ENCODE data around the gene SAMD11.
"Not testable (repeated sequence)": the region's sequence is repeated elsewhere in the genome, so short reads cannot be mapped to it uniquely, and the experiment has no call there.

The SAMD11 gene

DNA sequence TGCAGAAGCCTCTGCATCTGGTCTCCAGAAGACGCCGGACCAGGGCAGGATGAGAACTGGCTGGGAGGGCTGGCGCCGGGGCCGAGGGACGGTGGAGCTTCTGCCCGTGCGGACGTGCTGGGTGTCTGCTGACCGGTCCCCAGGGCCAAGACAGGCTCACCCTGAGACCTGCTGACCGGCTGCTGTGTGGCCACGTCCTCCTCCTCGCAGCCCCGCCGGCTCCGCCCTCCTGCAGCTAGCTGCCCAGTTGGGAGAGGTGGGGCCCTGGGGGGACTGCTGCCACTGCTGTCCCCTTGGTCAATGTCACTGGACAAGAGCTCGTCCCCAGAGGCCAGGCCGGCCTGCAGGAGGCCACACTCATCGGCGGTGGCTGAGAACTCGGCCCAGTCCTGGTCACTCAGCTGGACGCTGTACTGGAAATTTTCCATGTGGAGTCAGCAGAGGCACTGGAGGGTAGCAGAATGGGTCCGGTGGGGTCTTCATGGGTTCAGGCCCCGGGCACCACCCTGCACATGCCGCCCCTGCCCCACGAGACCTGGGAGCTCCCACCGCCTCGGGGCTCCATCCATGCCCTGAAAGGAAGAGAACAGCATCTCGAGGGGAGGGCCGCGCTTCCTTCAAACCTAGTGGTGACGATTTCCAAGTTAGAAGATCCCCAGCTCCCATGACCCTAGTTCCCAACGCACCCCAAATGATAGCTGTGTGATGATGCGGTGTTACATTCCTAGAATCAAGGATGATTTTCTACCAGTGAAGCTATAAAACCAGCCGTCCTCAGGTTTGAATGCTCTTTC lies 57.1 kb downstream of the SAMD11 start:
- no peak for DNase-seq

DNA sequence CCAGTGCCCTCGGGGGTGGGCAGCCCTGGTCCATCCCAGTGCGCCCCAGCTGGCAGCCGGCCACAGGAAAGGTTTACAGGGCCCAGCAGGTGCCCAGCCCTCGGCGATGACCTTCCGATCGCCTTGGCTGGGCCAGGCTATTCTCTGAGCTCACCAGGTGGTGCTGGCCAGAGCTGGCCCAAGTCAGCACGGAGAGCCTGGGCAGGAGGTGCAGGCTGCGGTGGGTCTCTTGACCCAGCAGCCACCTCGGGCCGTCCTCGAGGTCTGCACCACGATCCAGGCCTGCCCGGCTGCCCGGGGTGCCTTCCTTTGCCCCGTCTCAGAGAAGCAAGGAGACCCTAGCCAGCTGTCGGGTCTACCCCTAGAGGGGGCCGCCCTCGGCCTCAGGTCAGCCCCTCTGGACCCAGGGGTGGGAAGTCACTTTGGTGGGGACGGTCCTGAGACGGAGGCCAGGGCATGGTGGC lies 57.8 kb downstream of the SAMD11 start:
- no peak for DNase-seq

DNA sequence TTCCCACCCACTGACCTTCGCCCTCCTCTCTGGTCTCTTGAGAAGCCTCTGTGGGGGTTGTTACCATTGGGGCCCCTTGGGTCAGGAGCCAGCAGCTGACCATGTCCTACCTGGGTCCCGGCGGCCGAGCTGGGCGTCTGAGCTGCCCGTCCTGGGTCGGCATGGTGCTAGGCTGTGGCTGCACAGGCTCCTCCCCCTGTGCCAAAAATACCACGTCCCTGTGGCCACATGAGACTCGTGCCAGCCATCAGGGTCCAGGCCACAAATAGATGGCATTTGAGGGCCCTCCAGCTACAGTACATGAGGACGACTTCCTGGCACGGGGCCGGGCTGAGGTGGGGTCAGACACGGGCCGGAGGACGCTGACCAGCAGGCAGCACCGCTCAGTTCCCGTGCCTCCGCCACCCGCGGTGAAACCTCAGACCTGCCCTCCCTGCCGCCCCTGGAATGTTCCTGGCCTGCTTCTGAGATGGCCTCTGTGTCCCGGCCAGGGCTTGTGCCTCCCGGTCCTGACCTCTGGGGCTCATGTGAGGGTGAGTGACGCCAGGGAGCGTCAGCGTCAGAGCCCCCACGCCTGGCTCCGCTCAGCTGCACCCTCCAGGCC lies 58.3 kb downstream of the SAMD11 start, which contains the start of gene PERM1:
TSS of gene PERM1 (minus strand) at position 139 of the 604 bp plus-strand sequence. CDS start 1,064 bp downstream, outside the sequence.
- no peak for DNase-seq

DNA sequence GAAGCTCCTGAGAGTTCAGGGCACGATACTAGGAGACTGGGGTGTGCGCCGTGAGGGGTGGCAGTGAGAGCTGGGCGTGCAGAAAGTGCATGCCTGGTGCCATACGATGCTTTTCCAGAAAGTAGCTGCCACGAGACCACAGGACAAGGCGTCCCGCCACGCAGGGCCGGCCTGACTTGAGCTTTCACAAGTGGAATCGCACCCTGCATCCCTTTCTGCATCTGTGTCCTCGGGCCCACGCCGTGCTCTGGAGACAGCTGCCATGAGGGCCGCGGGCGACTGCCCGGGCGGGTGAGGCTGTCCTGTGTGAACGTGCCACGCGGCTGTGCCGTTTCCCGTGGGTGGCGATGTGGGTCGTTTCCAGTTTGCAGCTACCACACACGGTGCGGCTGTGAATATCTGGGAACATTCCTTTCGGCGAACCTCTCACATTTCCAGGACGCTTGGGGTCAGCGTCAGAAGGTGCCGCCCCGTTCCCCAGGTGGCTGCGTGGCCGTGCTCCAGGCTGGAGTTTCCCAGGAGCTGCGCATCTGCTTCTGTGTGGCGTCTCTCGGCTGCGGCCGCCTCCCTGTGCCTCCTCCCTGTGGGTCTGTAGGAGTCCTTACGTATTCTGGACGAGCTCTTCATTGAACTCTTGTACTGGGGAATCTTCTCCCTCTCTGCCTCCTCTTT lies 59.2 kb downstream of the SAMD11 start:
- no peak for DNase-seq

DNA sequence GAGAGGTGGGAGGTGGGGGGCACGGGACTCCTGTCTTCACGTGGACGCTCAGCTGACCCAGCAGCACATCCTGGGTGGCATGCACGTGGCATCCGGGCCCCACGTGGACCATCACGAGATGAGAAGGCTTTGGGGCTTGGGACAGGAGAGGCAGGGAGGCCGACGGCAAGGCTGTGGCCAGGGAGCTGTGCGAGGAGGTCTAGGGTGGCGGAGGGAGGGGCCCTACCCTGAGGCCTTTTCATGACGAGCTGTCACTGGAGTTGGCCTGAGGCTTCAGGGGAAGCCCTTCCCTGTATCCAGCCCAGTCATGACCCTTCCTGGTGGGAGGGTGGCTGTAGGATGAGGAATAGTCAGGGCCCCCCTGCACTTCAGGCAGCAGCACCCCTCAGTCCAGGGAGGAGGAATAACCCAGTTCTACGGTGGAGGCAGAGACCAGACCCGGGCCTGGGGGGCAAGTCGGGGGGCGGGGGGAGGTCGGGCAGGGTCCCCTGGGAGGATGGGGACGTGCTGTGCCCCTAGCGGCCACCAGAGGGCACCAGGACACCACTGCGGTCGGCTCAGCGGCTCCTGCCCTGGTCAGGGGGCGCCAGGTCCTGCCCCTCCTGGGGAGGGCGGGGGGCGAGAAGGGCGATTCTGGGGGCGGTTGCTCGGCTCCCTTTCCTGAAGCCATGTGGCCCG lies 60.2 kb downstream of the SAMD11 start:
- peak; percentile 73 for DNase-seq

DNA sequence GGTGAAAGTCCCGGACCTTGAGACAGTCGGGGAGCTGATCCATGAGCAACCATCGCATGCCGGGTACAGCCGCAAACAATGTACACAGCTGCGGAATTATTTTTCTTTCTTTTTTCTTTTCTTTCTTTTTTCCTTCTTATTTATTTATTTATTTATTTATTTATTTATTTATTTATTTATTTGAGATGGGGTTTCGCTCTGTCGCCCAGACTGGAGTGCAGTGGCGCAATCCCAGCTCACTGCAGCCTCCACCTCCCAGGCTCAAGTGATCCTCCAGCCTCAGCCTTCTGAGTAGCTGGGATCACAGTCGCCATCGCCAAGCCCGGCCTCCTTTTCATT lies 60.7 kb downstream of the SAMD11 start:
- DNase-seq, result no peak

DNA sequence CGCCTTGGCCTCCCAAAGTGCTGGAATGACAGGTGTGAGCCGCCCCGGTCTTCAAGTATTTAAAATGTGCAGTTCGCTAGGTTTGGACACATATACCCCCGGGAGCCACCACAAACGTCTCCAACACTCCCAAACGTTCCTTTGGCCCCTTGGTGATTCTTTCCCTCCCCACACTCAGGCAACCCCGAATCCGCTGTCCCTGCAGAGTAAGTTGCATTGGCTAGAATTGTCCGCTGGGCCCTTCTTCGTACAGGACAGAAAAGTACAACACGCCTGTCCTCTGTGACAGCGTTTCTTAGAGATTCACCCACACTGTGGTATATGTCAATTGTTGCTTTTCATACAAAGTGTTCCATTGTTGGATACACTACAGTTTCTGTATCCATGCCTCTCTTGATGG lies 61.4 kb downstream of the SAMD11 start:
- no peak for DNase-seq

DNA sequence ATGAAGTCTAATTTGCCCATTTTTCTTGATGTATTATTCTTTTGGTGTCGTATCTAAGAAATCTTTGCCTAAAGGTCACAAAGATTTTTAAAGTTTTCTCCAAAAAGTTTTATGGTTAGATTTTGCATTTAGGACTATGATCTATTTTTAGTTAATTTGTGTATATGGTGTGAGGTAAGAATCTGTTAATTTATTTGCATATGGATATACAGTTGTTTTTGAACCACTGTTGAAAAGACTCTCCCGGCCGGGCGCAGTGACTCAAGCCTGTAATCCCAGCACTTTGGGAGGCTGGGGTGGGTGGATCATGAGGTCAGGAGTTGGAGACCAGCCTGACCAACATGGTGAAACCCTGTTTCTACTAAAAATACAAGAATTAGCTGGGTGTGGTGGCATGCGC lies 64.3 kb downstream of the SAMD11 start:
- not testable (repeated sequence) for DNase-seq

DNA sequence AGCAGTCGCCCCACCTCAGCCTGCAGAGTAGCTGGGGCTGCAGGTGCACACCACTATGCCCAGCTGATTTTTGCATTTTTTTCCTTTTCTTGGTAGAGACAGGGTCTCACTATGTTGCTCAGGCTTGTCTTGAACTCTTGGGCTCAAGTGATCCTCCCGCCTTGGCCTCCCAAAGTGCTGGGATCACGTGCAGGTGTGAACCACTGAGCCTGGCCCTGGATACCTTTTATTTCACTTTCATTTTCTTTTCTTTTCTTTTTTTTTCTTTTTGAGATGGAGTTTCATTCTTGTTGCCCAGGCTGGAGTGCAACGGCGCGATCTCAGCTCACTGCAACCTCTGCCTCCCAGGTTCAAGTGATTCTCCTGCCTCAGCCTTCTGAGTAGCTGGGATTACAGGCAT lies 67.6 kb downstream of the SAMD11 start:
- not testable (repeated sequence) for DNase-seq

DNA sequence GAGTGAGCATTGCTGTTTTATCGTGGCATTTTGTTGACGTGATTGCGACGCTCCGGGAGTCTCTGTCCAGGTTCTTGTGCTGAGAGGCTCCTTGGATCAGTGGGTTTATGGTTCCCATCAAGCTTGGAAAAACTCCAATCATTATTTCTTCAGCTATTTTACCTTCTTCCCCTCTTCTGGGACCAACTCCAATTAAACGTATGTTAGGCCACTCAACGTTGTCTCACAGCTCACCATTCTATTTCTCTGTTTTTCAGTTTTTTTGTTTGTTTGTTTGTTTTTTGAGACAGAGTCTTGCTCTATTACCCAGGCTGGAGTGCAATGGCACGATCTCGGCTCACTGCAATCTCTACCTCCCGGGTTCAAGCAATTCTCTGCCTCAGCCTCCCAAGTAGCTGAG lies 68.2 kb downstream of the SAMD11 start:
- DNase-seq, result no peak

DNA sequence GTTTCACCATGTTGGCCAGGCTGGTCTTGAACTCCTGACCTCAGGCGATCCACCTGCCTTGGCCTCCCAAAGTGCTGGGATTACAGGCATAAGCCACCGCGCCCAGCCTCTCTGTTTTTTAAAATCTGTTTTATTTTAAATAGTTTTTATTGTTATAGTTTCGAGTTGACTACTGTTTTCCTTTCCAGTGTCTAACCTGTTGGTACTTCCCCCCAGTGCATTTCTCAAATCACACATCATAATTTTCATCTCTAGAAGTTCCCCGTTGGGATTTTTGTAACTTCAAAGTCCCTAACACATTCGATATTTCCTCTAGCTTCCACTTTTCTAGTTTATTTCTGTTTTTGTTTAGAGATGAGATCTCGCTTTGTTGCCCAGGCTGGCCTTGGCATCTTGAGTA lies 68.6 kb downstream of the SAMD11 start:
- no peak for DNase-seq

DNA sequence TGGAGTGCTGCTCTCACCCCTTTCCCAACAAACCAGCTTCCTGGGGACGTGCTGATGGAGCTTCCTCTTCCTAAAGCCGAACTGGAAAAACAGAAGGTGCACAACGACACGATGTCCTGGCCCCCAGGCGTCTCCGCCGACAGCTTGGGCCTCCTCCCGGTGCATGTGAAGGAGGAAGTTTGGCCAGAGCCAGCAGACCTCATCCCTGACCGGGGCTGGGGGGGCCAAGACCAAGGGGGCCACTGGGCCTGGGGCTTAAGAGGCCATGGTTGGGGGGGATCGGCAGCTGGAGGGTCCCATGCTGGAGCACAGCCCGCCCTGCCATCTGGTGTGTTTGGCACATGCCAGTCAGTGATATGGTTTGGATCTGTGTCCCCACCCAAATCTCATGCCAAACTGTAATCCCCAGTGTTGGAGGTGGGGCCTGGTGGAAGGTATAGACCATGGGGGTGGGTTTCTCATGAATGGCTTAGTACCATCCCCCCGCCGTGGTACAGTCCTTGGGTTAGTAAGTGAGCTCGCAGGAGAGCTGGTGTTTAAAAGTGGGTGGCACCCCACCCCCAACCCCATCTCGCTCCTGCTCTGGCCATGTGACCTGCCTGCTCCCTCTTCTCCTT lies 69.8 kb downstream of the SAMD11 start:
- no peak for DNase-seq

All from activated T-cell treated with anti-CD3 and anti-CD28 coated beads, Interleukin-2, amount 50 U/mL, for 1 hour (primary cell).